ENCODE results near the gene E2F1.
A peak's percentile ranks its signal among the peaks of the same experiment; 100 is the strongest.

Gene E2F1

GRCh38 chr20:33687370-33687915 lies 1.3 kb upstream of the E2F1 start:
- no peak overlapping the region for H3K4me3 ChIP-seq (ENCODE audit: control insufficient read depth, low read depth, low read length)
- DNase-seq (ENCODE audit: low read depth): no peak
- TF ChIP-seq CTCF (IDR thresholded peaks at IDR 0.05; ENCODE audit: control insufficient read depth, insufficient read depth, low read depth, low read length, missing control alignments): no peak

- no peak for TF ChIP-seq CTCF (IDR thresholded peaks at IDR 0.05; ENCODE audit: control insufficient read depth, insufficient read depth, low read depth, low read length, missing control alignments)
- no peak for DNase-seq (ENCODE audit: low read depth)
- H3K4me3 ChIP-seq (ENCODE audit: control insufficient read depth, low read depth, low read length): peak overlapping the region; percentile 52
Observed at GRCh38 chr20:33686984-33687366, 790 bp upstream of the E2F1 start.

GRCh38 chr20:33685328-33686099 lies 671 bp downstream of the E2F1 start:
- peak overlapping the region; percentile 39 for H3K4me3 ChIP-seq (ENCODE audit: control insufficient read depth, low read depth, low read length)
- DNase-seq (ENCODE audit: low read depth): no peak
- no peak for TF ChIP-seq CTCF (IDR thresholded peaks at IDR 0.05; ENCODE audit: control insufficient read depth, insufficient read depth, low read depth, low read length, missing control alignments)

GRCh38 chr20:33684533-33685327 lies 1.5 kb downstream of the E2F1 start:
- H3K4me3 ChIP-seq (ENCODE audit: control insufficient read depth, low read depth, low read length): peak overlapping the region; percentile 39
- no peak for TF ChIP-seq CTCF (IDR thresholded peaks at IDR 0.05; ENCODE audit: control insufficient read depth, insufficient read depth, low read depth, low read length, missing control alignments)
- DNase-seq (ENCODE audit: low read depth): no peak

- no peak overlapping the region for H3K4me3 ChIP-seq (ENCODE audit: control insufficient read depth, low read depth, low read length)
- no peak for DNase-seq (ENCODE audit: low read depth)
- no peak for TF ChIP-seq CTCF (IDR thresholded peaks at IDR 0.05; ENCODE audit: control insufficient read depth, insufficient read depth, low read depth, low read length, missing control alignments)
Observed at GRCh38 chr20:33681728-33682353, 4.3 kb downstream of the E2F1 start.

GRCh38 chr20:33681288-33681687 lies 4.9 kb downstream of the E2F1 start:
- H3K4me3 ChIP-seq (ENCODE audit: control insufficient read depth, low read depth, low read length): no peak overlapping the region
- no peak for DNase-seq (ENCODE audit: low read depth)
- no peak for TF ChIP-seq CTCF (IDR thresholded peaks at IDR 0.05; ENCODE audit: control insufficient read depth, insufficient read depth, low read depth, low read length, missing control alignments)
